ENCODE measurements around the gene ARHGEF28.

DNA sequence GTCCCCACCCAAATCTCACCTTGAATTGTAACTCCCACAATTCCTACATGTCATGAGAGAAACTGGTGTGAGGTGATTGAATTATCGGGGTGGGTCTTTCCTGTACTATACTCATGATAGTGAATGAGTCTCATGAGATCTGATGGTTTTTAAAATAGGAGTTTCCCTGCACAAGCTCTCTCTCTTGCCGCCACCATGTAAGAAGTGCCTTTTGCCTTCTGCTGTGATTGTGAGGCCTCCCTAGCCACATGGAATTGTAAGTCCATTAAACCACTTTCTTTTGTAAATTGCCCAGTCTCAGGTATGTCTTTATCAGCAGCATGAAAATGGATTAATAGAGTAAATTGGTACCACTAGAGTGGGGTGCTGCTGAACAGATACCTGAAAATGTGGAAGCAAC, 140.9 kb downstream of the ARHGEF28 start:
- TF ChIP-seq, protein P1, sequence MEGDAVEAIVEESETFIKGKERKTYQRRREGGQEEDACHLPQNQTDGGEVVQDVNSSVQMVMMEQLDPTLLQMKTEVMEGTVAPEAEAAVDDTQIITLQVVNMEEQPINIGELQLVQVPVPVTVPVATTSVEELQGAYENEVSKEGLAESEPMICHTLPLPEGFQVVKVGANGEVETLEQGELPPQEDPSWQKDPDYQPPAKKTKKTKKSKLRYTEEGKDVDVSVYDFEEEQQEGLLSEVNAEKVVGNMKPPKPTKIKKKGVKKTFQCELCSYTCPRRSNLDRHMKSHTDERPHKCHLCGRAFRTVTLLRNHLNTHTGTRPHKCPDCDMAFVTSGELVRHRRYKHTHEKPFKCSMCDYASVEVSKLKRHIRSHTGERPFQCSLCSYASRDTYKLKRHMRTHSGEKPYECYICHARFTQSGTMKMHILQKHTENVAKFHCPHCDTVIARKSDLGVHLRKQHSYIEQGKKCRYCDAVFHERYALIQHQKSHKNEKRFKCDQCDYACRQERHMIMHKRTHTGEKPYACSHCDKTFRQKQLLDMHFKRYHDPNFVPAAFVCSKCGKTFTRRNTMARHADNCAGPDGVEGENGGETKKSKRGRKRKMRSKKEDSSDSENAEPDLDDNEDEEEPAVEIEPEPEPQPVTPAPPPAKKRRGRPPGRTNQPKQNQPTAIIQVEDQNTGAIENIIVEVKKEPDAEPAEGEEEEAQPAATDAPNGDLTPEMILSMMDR (IDR thresholded peaks at IDR 0.05 in 4 of 5, conservative IDR thresholded peaks at IDR 0.05 in 1 of 5), result no peak
- TF ChIP-seq POLR2A (IDR thresholded peaks at IDR 0.05), result no peak
